Measurements from ENCODE around the gene HCN2. TPM values are rescaled to one million over a fixed set of nuclear protein-coding genes. Genes with fewer than 3 reads are reported as not detected.

The HCN2 gene
- total RNA-seq, 2 experiments from 2014 or later = 0.18 TPM

GRCh38 chr19:615619-616018 is 25.9 kb downstream of the HCN2 start:
- Mint-ChIP-seq H3K27ac (no peak overlapping the region), H3K9me3 (no peaks in the 10 kb centered on the region), H3K4me3 (no peak overlapping the region), H3K27me3 (no peaks in the 10 kb centered on the region), H3K4me1 (ENCODE audit: low read depth) (peaks cover 16% of the 10 kb centered on the region), H3K36me3 (ENCODE audit: low read depth) (peaks cover 37% of the 10 kb centered on the region)
- DNase-seq (no peak), ATAC-seq (no peak)
- POLR2A ChIA-PET = no interaction called here
- intact Hi-C loops (cut with micrococcal nuclease) = no loop called here
- CTCF ChIA-PET = no interaction called here
- TF ChIP-seq, protein P1, sequence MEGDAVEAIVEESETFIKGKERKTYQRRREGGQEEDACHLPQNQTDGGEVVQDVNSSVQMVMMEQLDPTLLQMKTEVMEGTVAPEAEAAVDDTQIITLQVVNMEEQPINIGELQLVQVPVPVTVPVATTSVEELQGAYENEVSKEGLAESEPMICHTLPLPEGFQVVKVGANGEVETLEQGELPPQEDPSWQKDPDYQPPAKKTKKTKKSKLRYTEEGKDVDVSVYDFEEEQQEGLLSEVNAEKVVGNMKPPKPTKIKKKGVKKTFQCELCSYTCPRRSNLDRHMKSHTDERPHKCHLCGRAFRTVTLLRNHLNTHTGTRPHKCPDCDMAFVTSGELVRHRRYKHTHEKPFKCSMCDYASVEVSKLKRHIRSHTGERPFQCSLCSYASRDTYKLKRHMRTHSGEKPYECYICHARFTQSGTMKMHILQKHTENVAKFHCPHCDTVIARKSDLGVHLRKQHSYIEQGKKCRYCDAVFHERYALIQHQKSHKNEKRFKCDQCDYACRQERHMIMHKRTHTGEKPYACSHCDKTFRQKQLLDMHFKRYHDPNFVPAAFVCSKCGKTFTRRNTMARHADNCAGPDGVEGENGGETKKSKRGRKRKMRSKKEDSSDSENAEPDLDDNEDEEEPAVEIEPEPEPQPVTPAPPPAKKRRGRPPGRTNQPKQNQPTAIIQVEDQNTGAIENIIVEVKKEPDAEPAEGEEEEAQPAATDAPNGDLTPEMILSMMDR (IDR thresholded peaks at IDR 0.05) = no peak

DNA sequence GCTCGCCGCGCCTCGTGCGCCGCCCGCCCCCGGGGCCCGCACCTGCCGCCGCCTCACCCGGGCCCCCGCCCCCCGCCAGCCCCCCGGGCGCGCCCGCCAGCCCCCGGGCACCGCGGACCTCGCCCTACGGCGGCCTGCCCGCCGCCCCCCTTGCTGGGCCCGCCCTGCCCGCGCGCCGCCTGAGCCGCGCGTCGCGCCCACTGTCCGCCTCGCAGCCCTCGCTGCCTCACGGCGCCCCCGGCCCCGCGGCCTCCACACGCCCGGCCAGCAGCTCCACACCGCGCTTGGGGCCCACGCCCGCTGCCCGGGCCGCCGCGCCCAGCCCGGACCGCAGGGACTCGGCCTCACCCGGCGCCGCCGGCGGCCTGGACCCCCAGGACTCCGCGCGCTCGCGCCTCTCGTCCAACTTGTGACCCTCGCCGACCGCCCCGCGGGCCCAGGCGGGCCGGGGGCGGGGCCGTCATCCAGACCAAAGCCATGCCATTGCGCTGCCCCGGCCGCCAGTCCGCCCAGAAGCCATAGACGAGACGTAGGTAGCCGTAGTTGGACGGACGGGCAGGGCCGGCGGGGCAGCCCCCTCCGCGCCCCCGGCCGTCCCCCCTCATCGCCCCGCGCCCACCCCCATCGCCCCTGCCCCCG is 26.5 kb downstream of the HCN2 start:
- TF ChIP-seq, protein P1 (IDR thresholded peaks at IDR 0.05) = no peak
- H3K27ac Mint-ChIP-seq = no peak overlapping the region
- no peaks in the 10 kb centered on the region for H3K9me3 Mint-ChIP-seq
- H3K4me3 Mint-ChIP-seq = no peak overlapping the region
- peaks cover 13% of the 10 kb centered on the region for H3K4me1 Mint-ChIP-seq (ENCODE audit: low read depth)
- no peaks in the 10 kb centered on the region for H3K27me3 Mint-ChIP-seq
- POLR2A ChIA-PET = no interaction called here
- CTCF ChIA-PET = no interaction called here
- ATAC-seq (no peak), DNase-seq (no peak)
- H3K36me3 Mint-ChIP-seq (ENCODE audit: low read depth) = peaks cover 37% of the 10 kb centered on the region
- intact Hi-C loops (cut with micrococcal nuclease) = no loop called here

GRCh38 chr19:616747-617526 is 27.3 kb downstream of the HCN2 start:
- Mint-ChIP-seq H3K27ac (no peak overlapping the region), H3K27me3 (no peaks in the 10 kb centered on the region), H3K4me1 (ENCODE audit: low read depth) (peaks cover 6% of the 10 kb centered on the region), H3K36me3 (ENCODE audit: low read depth) (peaks cover 37% of the 10 kb centered on the region), H3K4me3 (no peak overlapping the region), H3K9me3 (no peaks in the 10 kb centered on the region)
- POLR2A ChIA-PET = no interaction called here
- intact Hi-C loops (cut with micrococcal nuclease) = no loop called here
- TF ChIP-seq, protein P1 (IDR thresholded peaks at IDR 0.05) = no peak
- DNase-seq (no peak), ATAC-seq (no peak)
- CTCF ChIA-PET = no interaction called here

DNA sequence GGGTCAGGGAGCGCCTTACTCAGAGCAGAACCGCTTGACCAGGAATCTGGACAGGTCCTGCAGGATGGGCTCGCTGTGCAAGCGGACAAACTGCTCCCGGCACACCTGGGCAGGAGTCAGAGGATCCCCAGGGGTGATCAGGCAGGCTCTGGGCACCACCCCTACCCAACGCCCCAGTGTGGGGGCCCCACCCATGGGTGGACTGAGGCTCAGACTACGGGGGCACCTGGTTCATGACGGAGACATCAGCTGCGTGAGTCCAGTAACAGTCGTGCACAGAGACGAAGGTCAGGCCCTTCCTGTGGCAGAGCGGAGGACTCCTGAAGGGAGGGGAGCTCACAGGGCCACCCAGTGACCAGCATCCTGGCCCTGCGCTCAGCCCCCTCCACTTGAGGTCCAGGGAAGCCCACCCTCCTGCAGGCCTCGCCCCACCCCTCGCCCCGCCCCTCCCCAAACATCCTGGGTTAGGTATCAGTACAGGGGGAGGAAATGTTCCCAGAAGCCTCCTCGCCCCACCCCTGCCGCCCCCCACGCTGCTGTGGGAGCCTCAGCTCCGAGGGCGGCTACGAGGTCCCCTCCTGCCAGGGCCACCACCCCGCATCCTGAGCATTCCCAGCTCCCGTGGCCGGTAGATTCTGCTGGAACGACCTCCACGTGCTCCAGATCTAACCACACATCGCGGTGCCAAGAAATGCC is 28.0 kb downstream of the HCN2 start:
- DNase-seq (no peak), ATAC-seq (no peak)
- Mint-ChIP-seq H3K4me1 (ENCODE audit: low read depth) (peaks cover 3% of the 10 kb centered on the region), H3K4me3 (no peak overlapping the region), H3K36me3 (ENCODE audit: low read depth) (peaks cover 35% of the 10 kb centered on the region), H3K9me3 (no peaks in the 10 kb centered on the region), H3K27ac (no peak overlapping the region), H3K27me3 (no peaks in the 10 kb centered on the region)
- ChIA-PET POLR2A (no interaction called here), CTCF (no interaction called here)
- intact Hi-C loops (cut with micrococcal nuclease) = no loop called here
- TF ChIP-seq, protein P1 (IDR thresholded peaks at IDR 0.05) = no peak

DNA sequence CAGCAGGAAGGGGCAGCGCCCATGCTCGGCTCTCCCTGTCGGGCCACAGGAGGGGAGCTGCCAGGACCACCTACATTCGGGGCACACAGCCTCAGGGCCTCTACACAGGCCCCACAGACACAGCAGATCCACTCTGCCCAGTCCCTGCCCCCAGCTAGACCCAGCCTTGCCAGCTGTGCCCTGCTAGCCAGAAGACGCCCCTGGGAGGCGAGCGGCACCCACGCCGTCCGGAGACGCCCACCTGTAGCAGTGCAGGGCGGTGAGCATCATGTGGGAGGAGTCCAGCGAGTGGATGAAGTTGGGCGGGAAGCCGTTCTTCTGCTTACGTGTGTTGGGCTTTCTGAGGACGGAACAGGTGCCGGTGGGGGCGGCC is 28.6 kb downstream of the HCN2 start:
- no peak overlapping the region for H3K4me3 Mint-ChIP-seq
- ChIA-PET CTCF (no interaction called here), POLR2A (no interaction called here)
- peaks cover 3% of the 10 kb centered on the region for H3K4me1 Mint-ChIP-seq (ENCODE audit: low read depth)
- H3K27ac Mint-ChIP-seq = no peak overlapping the region
- no peak for DNase-seq
- TF ChIP-seq, protein P1 (IDR thresholded peaks at IDR 0.05) = no peak
- H3K9me3 Mint-ChIP-seq = no peaks in the 10 kb centered on the region
- intact Hi-C loops (cut with micrococcal nuclease) = no loop called here
- peaks cover 30% of the 10 kb centered on the region for H3K36me3 Mint-ChIP-seq (ENCODE audit: low read depth)
- H3K27me3 Mint-ChIP-seq = no peaks in the 10 kb centered on the region
- no peak for ATAC-seq
